B cell (primary cell): ENCODE measurements around the gene ZNF839. TPM values are rescaled to one million over a fixed set of nuclear protein-coding genes. Genes with fewer than 3 reads are reported as not detected.

Experiments
- ATAC-seq: fragments of 200-7000 bp; cut with Tn5 transposase; one replicate; pipeline ENCODE4 v1.10.0; 2021; ENCODE audit warnings: low read depth, mild to moderate bottlenecking, moderate number of reproducible peaks, moderate library complexity
- CTCF ChIA-PET: fragments of 350-600 bp; sonication (Branson Sonifier 250); formaldehyde crosslinking; loops from one replicate; lab custom pipeline; 2021; ENCODE audit warnings: antibody characterized with exemption, inconsistent platforms; lab: Charles Lee
- POLR2A ChIA-PET: fragments of 350-600 bp; sonication (Branson Sonifier 250); formaldehyde crosslinking; loops from one replicate; lab custom pipeline; 2021; ENCODE audit warnings: antibody characterized with exemption; lab: Charles Lee
- DNase-seq: peaks from one replicate; pipeline ENCODE4 v3.0.0; 2013
- H2AFZ ChIP-seq: 2 replicates; pipeline ENCODE4 v1.6.1; 2012; ENCODE audit warnings: mild to moderate bottlenecking, low read depth, low read length; ENCODE audit not compliant: insufficient read depth, poor library complexity, severe bottlenecking
- H3K27ac ChIP-seq, 2 donors: 1 replicate in 1 of 2; 2 replicates in 1 of 2; pipeline ENCODE4 v1.5.1; 2012 to 2013; ENCODE audit warnings: low read length in 2 of 2, mild to moderate bottlenecking in 2 of 2, moderate library complexity in 1 of 2
- H3K27me3 ChIP-seq, 4 experiments: fragments of 200-600 bp in 1 of 4; sonication (generic) in 1 of 4; replicated peaks in 1 of 4; 1 replicate in 2 of 4; 2 replicates in 2 of 4; pipeline versions ENCODE4 v1.6.1 to v1.7.0; 2013 to 2016; ENCODE audit warnings: low read length in 3 of 4, mild to moderate bottlenecking in 2 of 4, mixed read lengths in 1 of 4, moderate library complexity in 1 of 4; ENCODE audit not compliant: insufficient read depth in 4 of 4, control insufficient read depth in 3 of 4; ENCODE audit errors: control extremely low read depth in 1 of 4
- H3K36me3 ChIP-seq, 2 experiments: replicated peaks in 1 of 2; 1 replicate in 1 of 2; 2 replicates in 1 of 2; pipeline versions ENCODE4 v1.6.1 to v1.7.1; 2013; ENCODE audit warnings: low read length in 1 of 2; ENCODE audit not compliant: insufficient read depth in 2 of 2, control insufficient read depth in 1 of 2; ENCODE audit errors: control extremely low read depth in 1 of 2, extremely low read depth in 1 of 2
- H3K4me1 ChIP-seq, 2 donors: fragments of 200-600 bp in 1 of 2; sonication (generic) in 1 of 2; 1 replicate in 1 of 2; 2 replicates in 1 of 2; pipeline versions ENCODE4 v1.5.1 to v1.6.1; 2013 to 2017; ENCODE audit warnings: low read length in 2 of 2; ENCODE audit not compliant: control insufficient read depth in 2 of 2, insufficient read depth in 2 of 2
- H3K4me2 ChIP-seq: replicated peaks from 2 replicates; pipeline ENCODE3; 2012; ENCODE audit warnings: mild to moderate bottlenecking, low read depth, low read length; ENCODE audit not compliant: poor library complexity, severe bottlenecking
- H3K4me3 ChIP-seq, 5 experiments: fragments of 200-600 bp in 1 of 5; sonication (generic) in 1 of 5; 1 replicate in 3 of 5; 2 replicates in 2 of 5; pipeline versions ENCODE4 v1.5.1 to v1.7.0; 2011 to 2016; ENCODE audit warnings: low read length in 4 of 5, mild to moderate bottlenecking in 4 of 5, low read depth in 2 of 5, control low read depth in 1 of 5, moderate library complexity in 1 of 5; ENCODE audit not compliant: insufficient read depth in 1 of 5; ENCODE audit errors: control extremely low read depth in 1 of 5, extremely low read depth in 1 of 5
- H3K79me2 ChIP-seq: fragments of 200-600 bp; sonication (generic); one replicate; pipeline ENCODE4 v1.6.0; 2016; ENCODE audit warnings: low read length; ENCODE audit not compliant: control insufficient read depth, insufficient read depth
- H3K9ac ChIP-seq: fragments of 200-600 bp; sonication (generic); 2 replicates; pipeline ENCODE4 v1.6.1; 2017; ENCODE audit warnings: mild to moderate bottlenecking, low read length, moderate library complexity
- H3K9me3 ChIP-seq, 3 donors: one replicate each; pipeline versions ENCODE4 v1.6.1 to v1.7.1; 2013; ENCODE audit warnings: low read length in 2 of 3; ENCODE audit not compliant: control insufficient read depth in 2 of 3, insufficient read depth in 1 of 3; ENCODE audit errors: control extremely low read depth in 1 of 3
- H4K20me1 ChIP-seq: 2 replicates; pipeline ENCODE4 v1.6.0; 2012; ENCODE audit warnings: mild to moderate bottlenecking, low read length; ENCODE audit not compliant: insufficient read depth, control insufficient read depth, poor library complexity, severe bottlenecking
- H3K27ac Mint-ChIP-seq: one replicate; pipeline ENCODE4 v1.8.0; 2021; ENCODE audit warnings: mixed read lengths
- H3K27me3 Mint-ChIP-seq: one replicate; pipeline ENCODE4 v1.8.0; 2021; ENCODE audit warnings: mixed read lengths
- H3K4me1 Mint-ChIP-seq: one replicate; pipeline ENCODE4 v1.8.0; 2021; ENCODE audit warnings: mixed read lengths
- H3K4me3 Mint-ChIP-seq: one replicate; pipeline ENCODE4 v1.8.0; 2021; ENCODE audit warnings: mixed read lengths
- H3K9me3 Mint-ChIP-seq: one replicate; pipeline ENCODE4 v1.8.0; 2022; ENCODE audit warnings: mixed read lengths; ENCODE audit not compliant: insufficient read depth
- CTCF ChIP-seq: fragments of 200-600 bp; IDR thresholded peaks from one replicate; pipeline ENCODE4 v1.8.0; 2022; ENCODE audit warnings: antibody characterized with exemption, mild to moderate bottlenecking
- EZH2 ChIP-seq: IDR thresholded peaks from 2 replicates; pipeline ENCODE4 v1.6.1; 2012; ENCODE audit warnings: borderline replicate concordance, low read depth, mild to moderate bottlenecking, moderate library complexity, low read length; ENCODE audit not compliant: insufficient read depth, poor library complexity, severe bottlenecking
- WGBS: methylation state at CpG from one replicate; pipeline ENCODE4 v1.1.5; 2013; ENCODE audit warnings: missing lambda C conversion rate; ENCODE audit not compliant: insufficient coverage; 5-methylcytosine and 5-hydroxymethylcytosine counted together
- intact Hi-C: fragments of 100-400 bp; cut with micrococcal nuclease; formaldehyde crosslinking; loops from one replicate; pipeline ENCODE4 v1.10.0; 2022
- polyA plus RNA-seq: library from polyadenylated mRNA; depleted of rRNA; stranded (reverse); fragments of >200 nt; gene quantifications from 2 replicates; pipeline ENCODE4 v1.2.3, GENCODE V29; 2012
- total RNA-seq, 2 donors: library from RNA; stranded (reverse); fragments of 120-200 nt in 1 of 2; gene quantifications; 1 replicate in 1 of 2; 2 replicates in 1 of 2; pipeline versions ENCODE4 v1.2.3 to v1.2.4, GENCODE V29; 2013 to 2022

ZNF839 gene
- total and polyA plus RNA-seq, 2 donors (not counting 1 experiment from before 2014, with no cell fraction given), result 22.8 to 28.8 TPM

DNA sequence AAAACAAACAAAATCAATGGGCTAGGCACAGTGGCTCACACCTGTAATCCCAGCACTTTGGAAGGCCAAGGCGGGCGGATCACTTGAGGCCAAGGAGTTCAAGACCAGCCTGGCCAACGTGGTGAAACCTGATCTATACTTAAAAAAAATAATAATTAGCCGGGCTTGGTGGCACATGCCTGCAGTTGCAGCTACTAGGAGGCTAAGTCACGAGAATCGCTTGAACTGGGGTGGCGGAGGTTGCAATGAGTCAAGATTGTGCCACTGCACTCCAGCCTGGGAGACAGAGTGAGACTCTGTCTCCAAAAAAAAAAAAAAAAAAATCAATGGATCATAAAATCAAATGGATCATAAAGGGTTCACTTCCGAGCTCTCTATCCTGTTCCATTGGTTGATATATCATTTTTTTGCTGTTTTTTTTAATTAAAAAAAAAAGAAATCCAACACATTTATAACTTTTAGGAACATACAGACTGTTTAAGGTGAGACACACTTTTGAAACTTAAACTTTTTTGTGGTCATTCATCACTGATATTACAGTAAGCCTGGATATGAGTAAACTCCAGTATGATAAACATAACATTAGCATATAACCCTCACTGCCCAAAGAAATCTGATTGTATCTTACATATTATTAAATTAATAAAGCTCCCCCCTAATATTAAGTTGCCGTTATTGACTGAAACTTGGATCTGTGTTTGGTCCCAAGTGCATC, 36.6 kb upstream of the ZNF839 start:
- CTCF ChIA-PET, result interaction anchor here (0.6 kb wide), 1 partner anchor 1077 kb away, joined by 4 read pairs; no protein-coding TSS in a partner anchor
- Histone ChIP-seq H3K4me1 (no peaks in the 10 kb centered on the region), H3K4me2 (no peak overlapping the region), H3K9ac (no peak overlapping the region), H3K27ac (no peak overlapping the region), H3K79me2 (no peaks in the 10 kb centered on the region), H3K4me3 (no peak overlapping the region), H3K27me3 (no peaks in the 10 kb centered on the region), H3K9me3 (no peaks in the 10 kb centered on the region), H4K20me1 (no peaks in the 10 kb centered on the region), H2AFZ (no peak overlapping the region), H3K36me3 (no peaks in the 10 kb centered on the region)
- POLR2A ChIA-PET, result no interaction called here
- 94% methylated on average over 6 of the region's 9 CpGs for WGBS
- no peak for DNase-seq
- intact Hi-C loops, result no loop called here
- no peak overlapping the region for H3K27ac Mint-ChIP-seq
- no peaks in the 10 kb centered on the region for H3K27me3 Mint-ChIP-seq
- H3K4me3 Mint-ChIP-seq, result no peak overlapping the region
- no peaks in the 10 kb centered on the region for H3K4me1 Mint-ChIP-seq
- TF ChIP-seq CTCF (no peak), EZH2 (no peak)
- H3K9me3 Mint-ChIP-seq, result no peaks in the 10 kb centered on the region
- no peak for ATAC-seq

DNA sequence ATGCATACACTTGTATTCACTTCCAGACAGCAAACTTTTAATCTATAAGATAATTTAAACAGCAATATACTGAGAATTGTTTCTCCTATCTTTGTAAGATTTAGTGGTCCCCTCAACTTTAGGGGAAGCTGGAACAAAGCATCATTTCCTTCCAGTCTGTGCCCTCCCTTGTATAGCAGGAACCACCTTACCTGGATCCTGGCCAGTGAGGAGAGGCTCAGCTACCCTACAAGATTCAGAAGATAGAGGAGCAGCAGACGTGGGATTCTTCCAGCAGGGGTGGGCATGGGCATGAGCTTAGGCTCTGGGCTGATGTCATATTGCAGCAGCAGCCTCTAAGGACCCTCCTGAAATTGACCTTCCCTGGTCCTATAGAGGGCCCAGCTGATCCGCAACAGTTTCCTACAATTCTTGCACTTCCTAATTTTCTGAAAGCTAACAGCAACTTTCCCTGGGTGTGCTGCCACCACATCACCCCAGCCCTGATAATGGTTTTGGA, 35.9 kb upstream of the ZNF839 start:
- no peak for ATAC-seq
- Histone ChIP-seq H3K4me1 (no peaks in the 10 kb centered on the region), H3K36me3 (no peaks in the 10 kb centered on the region), H3K27me3 (no peaks in the 10 kb centered on the region), H3K4me3 (no peak overlapping the region), H3K27ac (no peak overlapping the region), H4K20me1 (no peaks in the 10 kb centered on the region), H3K9ac (no peak overlapping the region), H2AFZ (no peak overlapping the region), H3K79me2 (no peaks in the 10 kb centered on the region), H3K4me2 (no peak overlapping the region), H3K9me3 (no peaks in the 10 kb centered on the region)
- Mint-ChIP-seq H3K9me3 (peaks cover 1% of the 10 kb centered on the region), H3K4me3 (no peak overlapping the region), H3K4me1 (no peaks in the 10 kb centered on the region), H3K27me3 (no peaks in the 10 kb centered on the region), H3K27ac (no peak overlapping the region)
- 33% methylated on average over 1 of the region's 2 CpGs for WGBS
- ChIA-PET CTCF (no interaction called here), POLR2A (no interaction called here)
- intact Hi-C loops, result no loop called here
- TF ChIP-seq EZH2, result no peak
- TF ChIP-seq CTCF, result no peak
- no peak for DNase-seq
